ENCODE measurements around the gene CTNNA3.

The CTNNA3 gene

DNA sequence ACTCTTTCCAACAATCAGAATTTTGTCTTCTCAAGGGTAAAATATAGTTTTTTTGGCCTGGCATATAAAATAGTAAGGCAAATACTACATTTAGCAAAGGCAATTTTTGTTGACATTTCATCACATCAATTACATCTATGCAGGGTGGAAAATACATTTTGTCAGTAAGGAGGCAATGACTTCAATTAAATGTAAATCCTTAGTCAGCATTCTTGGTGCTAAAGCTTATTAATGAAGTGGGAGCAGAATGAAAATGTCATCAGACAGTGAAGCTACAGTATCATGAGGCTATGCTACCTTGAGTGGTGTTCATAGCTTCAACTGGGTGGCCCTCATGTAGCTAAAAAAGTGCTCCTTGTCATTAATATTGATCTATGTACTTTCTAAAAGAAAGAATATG is 761.3 kb downstream of the CTNNA3 start:
- TF ChIP-seq, protein P1, sequence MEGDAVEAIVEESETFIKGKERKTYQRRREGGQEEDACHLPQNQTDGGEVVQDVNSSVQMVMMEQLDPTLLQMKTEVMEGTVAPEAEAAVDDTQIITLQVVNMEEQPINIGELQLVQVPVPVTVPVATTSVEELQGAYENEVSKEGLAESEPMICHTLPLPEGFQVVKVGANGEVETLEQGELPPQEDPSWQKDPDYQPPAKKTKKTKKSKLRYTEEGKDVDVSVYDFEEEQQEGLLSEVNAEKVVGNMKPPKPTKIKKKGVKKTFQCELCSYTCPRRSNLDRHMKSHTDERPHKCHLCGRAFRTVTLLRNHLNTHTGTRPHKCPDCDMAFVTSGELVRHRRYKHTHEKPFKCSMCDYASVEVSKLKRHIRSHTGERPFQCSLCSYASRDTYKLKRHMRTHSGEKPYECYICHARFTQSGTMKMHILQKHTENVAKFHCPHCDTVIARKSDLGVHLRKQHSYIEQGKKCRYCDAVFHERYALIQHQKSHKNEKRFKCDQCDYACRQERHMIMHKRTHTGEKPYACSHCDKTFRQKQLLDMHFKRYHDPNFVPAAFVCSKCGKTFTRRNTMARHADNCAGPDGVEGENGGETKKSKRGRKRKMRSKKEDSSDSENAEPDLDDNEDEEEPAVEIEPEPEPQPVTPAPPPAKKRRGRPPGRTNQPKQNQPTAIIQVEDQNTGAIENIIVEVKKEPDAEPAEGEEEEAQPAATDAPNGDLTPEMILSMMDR (IDR thresholded peaks at IDR 0.05) = no peak

DNA sequence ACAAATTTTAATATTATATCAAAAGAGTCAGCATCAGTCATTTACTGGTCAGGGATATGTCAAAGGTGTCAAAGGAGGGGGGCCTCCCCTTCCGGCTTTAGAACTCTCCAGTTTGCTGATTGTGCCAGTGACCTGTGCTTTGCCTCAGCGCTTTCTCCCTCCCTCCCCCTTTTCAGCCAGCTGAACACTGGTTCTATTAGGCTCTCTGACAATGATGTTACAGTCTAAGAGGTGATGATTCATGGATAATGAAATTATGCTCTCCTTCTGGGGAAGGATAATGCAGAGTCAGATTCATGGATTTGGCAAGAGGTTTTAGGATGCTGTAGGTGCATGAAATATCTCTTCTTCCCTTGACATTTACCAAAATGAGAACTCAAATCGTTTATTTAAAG is 764.0 kb downstream of the CTNNA3 start:
- TF ChIP-seq, protein P1 (IDR thresholded peaks at IDR 0.05) = no peak

DNA sequence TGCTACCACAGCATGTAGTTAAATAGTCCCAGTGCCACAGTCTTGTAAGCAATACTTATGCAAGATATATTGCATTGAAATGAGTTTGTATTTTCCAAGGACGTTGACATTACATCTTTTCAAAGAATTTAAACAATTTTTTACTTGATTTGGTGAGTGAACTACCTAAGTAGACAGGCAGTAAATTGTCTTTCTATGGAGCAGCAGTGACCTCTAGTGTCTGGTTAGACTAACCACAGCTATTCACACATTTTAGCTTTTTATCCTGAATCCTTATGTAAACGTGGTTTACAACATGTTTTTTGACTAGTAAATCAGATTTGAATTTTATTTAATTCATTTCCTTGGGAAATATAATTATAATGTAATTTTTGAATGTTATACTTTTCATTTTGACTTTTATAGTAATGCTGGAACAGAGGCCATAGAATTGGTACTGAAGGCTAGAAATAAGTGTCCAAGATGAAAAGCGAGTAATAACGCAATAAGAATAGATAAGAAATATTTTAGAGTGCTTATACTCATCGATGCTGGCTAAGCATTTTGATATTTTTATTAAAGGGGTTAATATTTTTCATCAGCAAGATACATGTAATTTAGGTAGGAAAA is 764.6 kb downstream of the CTNNA3 start:
- TF ChIP-seq, protein P1 (IDR thresholded peaks at IDR 0.05) = peak; percentile 92

DNA sequence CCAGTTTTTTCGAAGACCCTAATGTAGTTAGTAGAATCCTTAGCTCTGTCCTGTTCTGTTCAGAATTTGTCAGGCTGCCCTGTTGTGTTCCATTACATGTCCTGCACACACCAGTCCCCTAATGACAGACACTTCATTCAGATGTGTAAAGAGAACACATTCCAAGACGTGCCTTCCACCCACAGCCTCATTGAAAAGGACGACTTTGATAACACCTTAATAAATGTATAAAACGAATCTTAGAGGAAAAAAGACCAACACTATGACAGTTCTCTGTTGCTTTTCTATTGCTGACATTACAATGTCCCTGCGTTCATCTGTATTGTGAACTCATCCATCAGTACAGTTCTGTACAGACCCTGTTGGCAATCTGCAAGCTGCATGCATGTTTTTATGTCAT is 766.6 kb downstream of the CTNNA3 start:
- TF ChIP-seq, protein P1 (IDR thresholded peaks at IDR 0.05) = no peak

DNA sequence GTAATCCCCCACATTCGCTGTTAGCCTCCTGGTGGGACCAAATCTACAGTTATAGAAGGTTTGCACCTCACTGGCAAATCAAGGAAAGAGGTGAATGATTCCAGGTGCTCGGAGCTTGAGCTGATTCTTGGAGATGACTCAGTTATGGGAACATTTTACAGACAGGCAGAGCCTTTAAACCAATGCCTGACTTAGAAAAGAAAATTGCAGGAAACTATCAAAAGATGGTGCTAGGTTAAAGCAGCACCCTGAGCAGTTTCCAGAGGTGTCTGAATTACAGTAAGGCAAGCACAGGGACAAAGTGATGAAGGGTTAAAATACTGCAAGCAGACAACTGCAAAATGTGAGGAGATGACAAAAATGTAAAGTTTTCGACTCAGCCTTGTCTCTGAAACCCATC is 767.2 kb downstream of the CTNNA3 start:
- TF ChIP-seq, protein P1 (IDR thresholded peaks at IDR 0.05) = no peak

DNA sequence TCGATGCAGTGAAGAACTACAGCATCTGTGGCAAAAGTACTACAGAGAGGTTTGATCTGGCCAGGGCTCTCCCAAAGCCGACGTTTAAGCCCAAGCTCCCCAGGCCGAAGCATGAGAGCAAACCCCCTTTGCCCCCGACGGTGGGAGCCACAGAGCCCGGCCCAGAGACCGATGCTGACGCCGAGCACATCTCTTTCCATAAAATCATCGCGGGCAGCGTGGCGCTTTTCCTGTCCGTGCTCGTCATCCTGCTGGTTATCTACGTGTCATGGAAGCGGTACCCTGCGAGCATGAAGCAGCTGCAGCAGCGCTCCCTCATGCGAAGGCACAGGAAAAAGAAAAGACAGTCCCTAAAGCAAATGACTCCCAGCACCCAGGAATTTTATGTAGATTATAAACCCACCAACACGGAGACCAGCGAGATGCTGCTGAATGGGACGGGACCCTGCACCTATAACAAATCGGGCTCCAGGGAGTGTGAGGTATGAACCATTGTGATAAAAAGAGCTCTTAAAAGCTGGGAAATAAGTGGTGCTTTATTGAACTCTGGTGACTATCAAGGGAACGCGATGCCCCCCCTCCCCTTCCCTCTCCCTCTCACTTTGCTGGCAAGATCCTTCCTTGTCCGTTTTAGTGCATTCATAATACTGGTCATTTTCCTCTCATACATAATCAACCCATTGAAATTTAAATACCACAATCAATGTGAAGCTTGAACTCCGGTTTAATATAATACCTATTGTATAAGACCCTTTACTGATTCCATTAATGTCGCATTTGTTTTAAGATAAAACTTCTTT is 767.8 kb downstream of the CTNNA3 start:
- TF ChIP-seq, protein P1 (IDR thresholded peaks at IDR 0.05) = no peak

DNA sequence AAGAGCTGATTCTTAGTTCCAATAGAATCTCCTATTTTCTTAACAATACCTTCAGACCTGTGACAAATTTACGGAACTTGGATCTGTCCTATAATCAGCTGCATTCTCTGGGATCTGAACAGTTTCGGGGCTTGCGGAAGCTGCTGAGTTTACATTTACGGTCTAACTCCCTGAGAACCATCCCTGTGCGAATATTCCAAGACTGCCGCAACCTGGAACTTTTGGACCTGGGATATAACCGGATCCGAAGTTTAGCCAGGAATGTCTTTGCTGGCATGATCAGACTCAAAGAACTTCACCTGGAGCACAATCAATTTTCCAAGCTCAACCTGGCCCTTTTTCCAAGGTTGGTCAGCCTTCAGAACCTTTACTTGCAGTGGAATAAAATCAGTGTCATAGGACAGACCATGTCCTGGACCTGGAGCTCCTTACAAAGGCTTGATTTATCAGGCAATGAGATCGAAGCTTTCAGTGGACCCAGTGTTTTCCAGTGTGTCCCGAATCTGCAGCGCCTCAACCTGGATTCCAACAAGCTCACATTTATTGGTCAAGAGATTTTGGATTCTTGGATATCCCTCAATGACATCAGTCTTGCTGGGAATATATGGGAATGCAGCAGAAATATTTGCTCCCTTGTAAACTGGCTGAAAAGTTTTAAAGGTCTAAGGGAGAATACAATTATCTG is 768.6 kb downstream of the CTNNA3 start:
- TF ChIP-seq, protein P1 (IDR thresholded peaks at IDR 0.05) = no peak

All from LNCAP (cell line).